HepG2 (cell line): ENCODE data around the gene C5orf52.
A peak's percentile ranks its signal among the peaks of the same experiment; 100 is the strongest.

Experiments used
- CEBPB ChIP-seq: IDR thresholded peaks from 2 replicates; pipeline ENCODE4 v1.6.1; 2011; ENCODE audit warnings: low read depth, low read length, improper control_type of control experiment, borderline replicate concordance
- FOXJ3 ChIP-seq: sonication (generic); formaldehyde crosslinking; IDR thresholded peaks from 2 replicates; pipeline ENCODE4 v1.4.0; 2020; ENCODE audit warnings: missing genetic modification reagents, mild to moderate bottlenecking, borderline replicate concordance
- GTF2F1 ChIP-seq: fragments of 150-350 bp; IDR thresholded peaks from 2 replicates; pipeline ENCODE4 v1.6.1; 2014; ENCODE audit warnings: low read length
- JUND ChIP-seq: sonication (generic); formaldehyde crosslinking; IDR thresholded peaks from 2 replicates; pipeline ENCODE4 v1.8.0; 2022; ENCODE audit warnings: mild to moderate bottlenecking, missing genetic modification reagents
- MED1 ChIP-seq: sonication (generic); formaldehyde crosslinking; IDR thresholded peaks from 2 replicates; pipeline ENCODE4 v1.4.0; 2020; ENCODE audit warnings: missing genetic modification reagents
- NR1H2 ChIP-seq: sonication (generic); formaldehyde crosslinking; IDR thresholded peaks from 2 replicates; pipeline ENCODE4 v1.8.1; 2022; ENCODE audit warnings: low read depth, missing genetic modification reagents, borderline replicate concordance
- POLR2A ChIP-seq, 2 experiments: IDR thresholded peaks; 2 replicates each; pipeline ENCODE4 v1.6.1; 2011; ENCODE audit warnings: low read depth in 2 of 2, low read length in 2 of 2, mild to moderate bottlenecking in 1 of 2, moderate library complexity in 1 of 2; ENCODE audit not compliant: insufficient read depth in 1 of 2
- RARG ChIP-seq: sonication (generic); formaldehyde crosslinking; IDR thresholded peaks from 2 replicates; pipeline ENCODE4 v1.4.0; 2020; ENCODE audit warnings: low read depth, mild to moderate bottlenecking, missing genetic modification reagents
- ZNF354B ChIP-seq: sonication (generic); formaldehyde crosslinking; IDR thresholded peaks from 2 replicates; pipeline ENCODE4 v1.8.0; 2022; ENCODE audit warnings: mild to moderate bottlenecking, missing genetic modification reagents
- TF ChIP-seq, protein P1 (sequence below): sonication (generic); formaldehyde crosslinking; IDR thresholded peaks from 2 replicates; pipeline ENCODE4 v1.5.0; 2020; ENCODE audit warnings: mild to moderate bottlenecking, missing genetic modification reagents, moderate library complexity
- TF ChIP-seq, protein P2 (sequence below): sonication (generic); formaldehyde crosslinking; IDR thresholded peaks from 2 replicates; pipeline ENCODE4 v1.9.0; 2021; ENCODE audit warnings: missing genetic modification reagents, borderline replicate concordance
- TF ChIP-seq, protein P3 (sequence below): sonication (generic); formaldehyde crosslinking; IDR thresholded peaks from 2 replicates; pipeline ENCODE4 v1.4.0; 2020; ENCODE audit warnings: missing genetic modification reagents

DNA sequence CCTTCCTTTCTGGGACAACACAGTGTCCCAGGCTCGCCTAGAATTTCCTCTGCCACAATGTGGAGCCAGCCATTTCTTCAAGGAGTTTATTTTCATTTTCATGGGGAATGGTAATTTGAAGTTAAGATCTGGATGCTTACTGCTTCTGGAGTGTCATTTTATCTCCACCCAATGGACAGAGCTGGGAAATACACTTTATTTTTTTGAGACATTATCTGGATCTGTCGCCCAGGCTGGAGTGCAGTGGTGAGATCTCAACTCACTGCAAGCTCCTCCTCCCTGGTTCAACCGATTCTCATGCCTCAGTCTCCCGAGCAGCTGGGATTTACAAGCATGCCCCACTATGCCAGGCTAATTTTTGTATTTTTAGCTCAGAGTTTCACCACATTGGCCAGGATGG, 47.2 kb downstream of the C5orf52 start:
- TF ChIP-seq, protein P1, sequence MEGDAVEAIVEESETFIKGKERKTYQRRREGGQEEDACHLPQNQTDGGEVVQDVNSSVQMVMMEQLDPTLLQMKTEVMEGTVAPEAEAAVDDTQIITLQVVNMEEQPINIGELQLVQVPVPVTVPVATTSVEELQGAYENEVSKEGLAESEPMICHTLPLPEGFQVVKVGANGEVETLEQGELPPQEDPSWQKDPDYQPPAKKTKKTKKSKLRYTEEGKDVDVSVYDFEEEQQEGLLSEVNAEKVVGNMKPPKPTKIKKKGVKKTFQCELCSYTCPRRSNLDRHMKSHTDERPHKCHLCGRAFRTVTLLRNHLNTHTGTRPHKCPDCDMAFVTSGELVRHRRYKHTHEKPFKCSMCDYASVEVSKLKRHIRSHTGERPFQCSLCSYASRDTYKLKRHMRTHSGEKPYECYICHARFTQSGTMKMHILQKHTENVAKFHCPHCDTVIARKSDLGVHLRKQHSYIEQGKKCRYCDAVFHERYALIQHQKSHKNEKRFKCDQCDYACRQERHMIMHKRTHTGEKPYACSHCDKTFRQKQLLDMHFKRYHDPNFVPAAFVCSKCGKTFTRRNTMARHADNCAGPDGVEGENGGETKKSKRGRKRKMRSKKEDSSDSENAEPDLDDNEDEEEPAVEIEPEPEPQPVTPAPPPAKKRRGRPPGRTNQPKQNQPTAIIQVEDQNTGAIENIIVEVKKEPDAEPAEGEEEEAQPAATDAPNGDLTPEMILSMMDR (CRISPR knock-in tag): peak; percentile 75
- TF ChIP-seq NR1H2 (no peak), CEBPB (no peak), FOXJ3 (CRISPR knock-in tag) (no peak), JUND (CRISPR knock-in tag) (no peak), GTF2F1 (no peak), RARG (CRISPR knock-in tag) (no peak), MED1 (CRISPR knock-in tag) (no peak), ZNF354B (CRISPR knock-in tag) (no peak), POLR2A (IDR thresholded peaks at IDR 0.05; ENCODE audit: insufficient read depth in 1 of 2, low read depth in 2 of 2, low read length in 2 of 2) (no peak)
- TF ChIP-seq, protein P2, sequence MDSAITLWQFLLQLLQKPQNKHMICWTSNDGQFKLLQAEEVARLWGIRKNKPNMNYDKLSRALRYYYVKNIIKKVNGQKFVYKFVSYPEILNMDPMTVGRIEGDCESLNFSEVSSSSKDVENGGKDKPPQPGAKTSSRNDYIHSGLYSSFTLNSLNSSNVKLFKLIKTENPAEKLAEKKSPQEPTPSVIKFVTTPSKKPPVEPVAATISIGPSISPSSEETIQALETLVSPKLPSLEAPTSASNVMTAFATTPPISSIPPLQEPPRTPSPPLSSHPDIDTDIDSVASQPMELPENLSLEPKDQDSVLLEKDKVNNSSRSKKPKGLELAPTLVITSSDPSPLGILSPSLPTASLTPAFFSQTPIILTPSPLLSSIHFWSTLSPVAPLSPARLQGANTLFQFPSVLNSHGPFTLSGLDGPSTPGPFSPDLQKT: no peak
- TF ChIP-seq, protein P3, sequence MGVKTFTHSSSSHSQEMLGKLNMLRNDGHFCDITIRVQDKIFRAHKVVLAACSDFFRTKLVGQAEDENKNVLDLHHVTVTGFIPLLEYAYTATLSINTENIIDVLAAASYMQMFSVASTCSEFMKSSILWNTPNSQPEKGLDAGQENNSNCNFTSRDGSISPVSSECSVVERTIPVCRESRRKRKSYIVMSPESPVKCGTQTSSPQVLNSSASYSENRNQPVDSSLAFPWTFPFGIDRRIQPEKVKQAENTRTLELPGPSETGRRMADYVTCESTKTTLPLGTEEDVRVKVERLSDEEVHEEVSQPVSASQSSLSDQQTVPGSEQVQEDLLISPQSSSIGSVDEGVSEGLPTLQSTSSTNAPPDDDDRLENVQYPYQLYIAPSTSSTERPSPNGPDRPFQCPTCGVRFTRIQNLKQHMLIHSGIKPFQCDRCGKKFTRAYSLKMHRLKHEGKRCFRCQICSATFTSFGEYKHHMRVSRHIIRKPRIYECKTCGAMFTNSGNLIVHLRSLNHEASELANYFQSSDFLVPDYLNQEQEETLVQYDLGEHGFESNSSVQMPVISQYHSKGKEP: no peak
